ENCODE data around the gene FAM117B. TPM values are rescaled to one million over a fixed set of nuclear protein-coding genes. Genes with fewer than 3 reads are reported as not detected.

The FAM117B gene
- total RNA-seq, 4 donors from 2014 or later, result 1.7 to 12.3 (median 5.8) TPM

DNA sequence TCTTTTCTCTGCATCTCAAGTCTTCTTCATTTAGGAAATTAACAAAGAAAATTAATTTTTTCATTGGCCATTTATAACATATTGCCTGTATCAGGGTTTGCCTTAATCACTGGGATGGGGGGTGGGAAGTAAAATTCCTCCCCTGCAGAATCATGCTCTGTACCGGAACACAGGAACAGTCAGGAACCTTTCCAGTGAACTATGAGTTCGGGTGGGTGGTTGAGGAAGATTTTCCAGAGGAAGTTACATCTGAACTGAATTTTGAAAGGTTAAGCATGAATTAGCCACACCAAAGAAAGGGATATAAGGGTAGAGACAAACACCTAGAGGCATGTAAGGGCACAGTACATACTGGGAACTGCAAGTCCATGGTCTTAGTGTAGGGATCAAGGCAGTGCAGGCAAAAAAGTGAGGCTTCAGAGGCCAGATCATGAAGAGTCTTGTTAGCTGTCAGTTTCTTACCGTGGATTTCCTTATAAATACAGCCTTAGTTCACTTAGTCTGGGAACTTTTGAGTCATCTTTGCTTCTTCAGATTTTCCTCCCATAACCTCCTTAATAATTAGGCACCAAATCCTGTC is 55.6 kb downstream of the FAM117B start:
- no peak for ATAC-seq (ENCODE audit: low FRiP score)
- TF ChIP-seq, protein P1, sequence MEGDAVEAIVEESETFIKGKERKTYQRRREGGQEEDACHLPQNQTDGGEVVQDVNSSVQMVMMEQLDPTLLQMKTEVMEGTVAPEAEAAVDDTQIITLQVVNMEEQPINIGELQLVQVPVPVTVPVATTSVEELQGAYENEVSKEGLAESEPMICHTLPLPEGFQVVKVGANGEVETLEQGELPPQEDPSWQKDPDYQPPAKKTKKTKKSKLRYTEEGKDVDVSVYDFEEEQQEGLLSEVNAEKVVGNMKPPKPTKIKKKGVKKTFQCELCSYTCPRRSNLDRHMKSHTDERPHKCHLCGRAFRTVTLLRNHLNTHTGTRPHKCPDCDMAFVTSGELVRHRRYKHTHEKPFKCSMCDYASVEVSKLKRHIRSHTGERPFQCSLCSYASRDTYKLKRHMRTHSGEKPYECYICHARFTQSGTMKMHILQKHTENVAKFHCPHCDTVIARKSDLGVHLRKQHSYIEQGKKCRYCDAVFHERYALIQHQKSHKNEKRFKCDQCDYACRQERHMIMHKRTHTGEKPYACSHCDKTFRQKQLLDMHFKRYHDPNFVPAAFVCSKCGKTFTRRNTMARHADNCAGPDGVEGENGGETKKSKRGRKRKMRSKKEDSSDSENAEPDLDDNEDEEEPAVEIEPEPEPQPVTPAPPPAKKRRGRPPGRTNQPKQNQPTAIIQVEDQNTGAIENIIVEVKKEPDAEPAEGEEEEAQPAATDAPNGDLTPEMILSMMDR (IDR thresholded peaks at IDR 0.05), result no peak
- no peak for DNase-seq (ENCODE audit: low spot score)

DNA sequence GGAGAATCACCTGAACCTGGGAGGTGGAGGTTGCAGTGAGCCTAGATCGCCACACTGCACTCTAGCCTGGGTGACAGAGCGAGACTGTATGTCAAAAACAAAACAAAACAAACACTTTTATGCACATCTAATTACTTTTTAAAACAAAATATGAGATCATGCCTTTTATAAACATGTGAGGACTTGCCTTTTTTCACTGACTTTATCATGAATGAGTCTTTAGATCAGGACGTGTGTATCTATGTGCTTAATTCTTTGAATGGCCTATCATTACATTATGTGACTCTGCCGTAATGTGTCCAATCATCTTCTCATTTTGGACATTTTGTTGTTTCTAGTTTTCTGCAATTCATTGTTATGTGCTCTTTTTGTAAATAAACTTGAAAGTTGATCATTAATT is 58.7 kb downstream of the FAM117B start:
- DNase-seq (ENCODE audit: low spot score), result no peak
- no peak for ATAC-seq (ENCODE audit: low FRiP score)
- TF ChIP-seq, protein P1 (IDR thresholded peaks at IDR 0.05), result no peak

DNA sequence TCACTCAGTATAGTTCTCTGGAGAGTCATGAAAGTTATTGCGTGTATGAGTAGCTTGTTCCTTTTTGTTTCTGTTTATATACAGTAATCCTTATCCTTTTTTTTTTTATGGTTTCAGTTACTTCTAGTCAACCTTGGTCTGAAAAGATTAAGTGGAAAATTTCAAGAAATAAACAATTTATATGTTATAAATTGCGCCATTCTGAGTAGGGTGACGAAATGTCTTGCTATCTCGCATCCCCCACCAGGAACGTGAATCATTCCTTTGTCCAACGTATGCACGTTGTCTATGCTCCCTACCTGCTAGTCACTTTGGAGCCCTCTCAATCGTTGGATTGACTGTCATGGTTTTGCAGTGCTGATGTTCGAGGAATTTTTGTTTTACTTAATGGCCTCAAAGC is 60.4 kb downstream of the FAM117B start:
- no peak for ATAC-seq (ENCODE audit: low FRiP score)
- DNase-seq (ENCODE audit: low spot score), result no peak
- TF ChIP-seq, protein P1 (IDR thresholded peaks at IDR 0.05), result no peak

DNA sequence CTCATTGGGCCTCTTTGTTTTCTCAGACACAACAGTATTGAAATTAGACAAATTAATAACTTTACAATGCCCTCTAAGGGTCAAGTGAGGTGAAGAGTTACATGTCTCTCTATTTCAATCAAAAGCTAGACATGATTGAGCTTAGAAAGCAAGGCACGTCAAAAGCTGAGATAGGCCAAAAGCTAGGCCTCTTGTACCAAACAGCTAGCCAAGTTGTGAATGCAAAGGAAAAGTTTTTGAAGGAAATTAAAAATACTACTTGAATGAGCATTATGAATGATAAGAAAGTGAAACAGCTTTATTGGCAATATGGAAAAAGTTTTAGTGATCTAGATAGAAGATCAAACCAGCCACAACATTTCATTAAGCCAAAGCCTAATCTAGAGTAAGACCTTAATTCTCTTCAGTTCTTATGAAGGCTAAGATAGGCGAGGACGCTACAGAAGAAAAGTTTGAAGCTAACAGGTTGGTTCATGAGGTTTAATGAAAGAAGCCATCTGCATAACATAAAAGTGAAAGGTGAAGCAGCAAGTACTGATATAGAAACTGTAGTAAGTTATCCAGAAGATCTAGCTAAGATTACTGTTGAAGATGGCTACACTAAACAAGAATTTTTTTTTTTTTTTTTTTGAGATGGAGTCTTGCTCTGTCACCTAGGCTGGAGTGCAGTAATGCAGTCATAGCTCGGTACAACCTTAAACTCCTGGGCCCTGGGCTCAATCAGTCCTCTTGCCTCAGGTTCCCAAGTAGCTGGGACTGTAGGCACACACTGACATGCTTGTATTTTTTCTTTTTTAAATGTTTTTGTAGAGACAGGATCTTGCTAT is 65.5 kb downstream of the FAM117B start:
- TF ChIP-seq, protein P1 (IDR thresholded peaks at IDR 0.05), result no peak
- DNase-seq (ENCODE audit: low spot score) (no peak), ATAC-seq (ENCODE audit: low FRiP score) (no peak)

DNA sequence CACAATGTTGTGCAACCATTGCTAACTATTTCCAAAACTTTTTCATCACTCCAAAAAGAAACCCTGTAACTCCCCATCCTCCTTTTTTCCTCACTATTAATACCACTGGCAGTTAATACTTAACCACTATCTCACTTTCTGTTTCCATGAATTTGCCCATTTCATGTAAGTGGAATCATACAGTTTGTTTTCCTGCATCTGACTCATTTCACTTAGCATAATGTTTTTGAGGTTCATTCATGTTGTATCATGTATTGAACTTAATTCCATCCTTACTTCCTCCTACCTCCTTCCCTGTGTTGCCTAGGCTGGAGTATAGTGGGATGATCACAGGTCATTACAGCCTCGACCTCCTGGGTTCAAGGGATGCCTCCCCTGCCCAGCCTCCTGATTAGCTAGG is 68.3 kb downstream of the FAM117B start:
- ATAC-seq (ENCODE audit: low FRiP score), result no peak
- TF ChIP-seq, protein P1 (IDR thresholded peaks at IDR 0.05), result no peak
- no peak for DNase-seq (ENCODE audit: low spot score)

DNA sequence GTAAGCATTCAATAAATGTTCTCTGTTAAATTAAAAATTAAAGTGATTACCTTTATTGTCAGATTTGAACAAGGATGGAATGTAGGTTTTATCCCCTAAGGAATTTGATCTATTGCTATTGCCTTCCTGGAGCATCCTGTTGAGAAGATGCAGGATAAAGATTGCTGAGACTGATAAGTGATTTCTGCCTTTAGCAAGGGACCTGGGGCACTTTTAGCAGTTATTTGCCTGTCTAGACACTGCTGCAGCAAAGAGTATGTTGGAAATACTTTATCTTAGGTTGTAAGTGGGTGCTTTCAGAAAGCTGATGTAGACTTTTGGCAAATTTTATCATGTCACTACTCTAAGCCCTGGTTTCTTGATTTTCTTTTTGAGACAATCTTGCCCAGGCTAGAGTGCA is 69.5 kb downstream of the FAM117B start:
- ATAC-seq (ENCODE audit: low FRiP score) (no peak), DNase-seq (ENCODE audit: low spot score) (no peak)

More for the DNA sequence above, 69.5 kb downstream of the FAM117B start:
- TF ChIP-seq, protein P1 (IDR thresholded peaks at IDR 0.05), result no peak

Data from omental fat pad (tissue), 4 donors.